Measurements from ENCODE around the gene ACOT4. TPM values are rescaled to one million over a fixed set of nuclear protein-coding genes. Genes with fewer than 3 reads are reported as not detected.

Gene ACOT4
- total RNA-seq, 4 donors from 2014 or later = 0.42 to 0.57 (median 0.48) TPM

DNA sequence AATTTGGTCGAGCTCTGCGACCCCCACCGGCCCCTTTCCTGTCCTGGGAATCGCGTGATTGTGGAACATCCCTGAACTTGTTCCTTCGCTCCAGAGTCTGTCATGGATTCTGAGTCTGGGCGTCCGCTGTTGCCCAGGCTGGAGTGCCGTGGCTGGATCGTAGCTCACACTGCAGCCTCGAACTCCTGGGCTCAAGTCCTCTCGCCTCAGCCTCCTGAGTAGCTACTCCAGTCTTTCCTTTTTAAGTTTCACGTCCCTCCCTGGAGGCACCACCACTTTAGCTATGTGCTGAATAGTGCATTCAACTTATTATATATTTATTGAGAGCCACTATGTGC is 21.3 kb downstream of the ACOT4 start:
- intact Hi-C loops (cut with DNase I) = no loop called here
- peak overlapping the region; percentile 65 to 86 (median 72) for H3K4me3 ChIP-seq
- WGBS = under 1% methylated on average over 13 of the region's 13 CpGs
- H3K27me3 ChIP-seq = no peaks in the 10 kb centered on the region
- no peaks in the 10 kb centered on the region for H3K9me3 ChIP-seq
- peaks cover 0 to 16% (median 12%) of the 10 kb centered on the region in 4 donors for H3K4me1 ChIP-seq
- H3K27ac ChIP-seq (replicated peaks in 1 of 4) = peak overlapping the region; percentile 84 to 91 (median 86)
- no peaks in the 10 kb centered on the region for H3K36me3 ChIP-seq
- DNase-seq (ENCODE audit: extremely low spot score) = no peak
- no peak for TF ChIP-seq EP300 (IDR thresholded peaks at IDR 0.05)
- TF ChIP-seq, protein P1, sequence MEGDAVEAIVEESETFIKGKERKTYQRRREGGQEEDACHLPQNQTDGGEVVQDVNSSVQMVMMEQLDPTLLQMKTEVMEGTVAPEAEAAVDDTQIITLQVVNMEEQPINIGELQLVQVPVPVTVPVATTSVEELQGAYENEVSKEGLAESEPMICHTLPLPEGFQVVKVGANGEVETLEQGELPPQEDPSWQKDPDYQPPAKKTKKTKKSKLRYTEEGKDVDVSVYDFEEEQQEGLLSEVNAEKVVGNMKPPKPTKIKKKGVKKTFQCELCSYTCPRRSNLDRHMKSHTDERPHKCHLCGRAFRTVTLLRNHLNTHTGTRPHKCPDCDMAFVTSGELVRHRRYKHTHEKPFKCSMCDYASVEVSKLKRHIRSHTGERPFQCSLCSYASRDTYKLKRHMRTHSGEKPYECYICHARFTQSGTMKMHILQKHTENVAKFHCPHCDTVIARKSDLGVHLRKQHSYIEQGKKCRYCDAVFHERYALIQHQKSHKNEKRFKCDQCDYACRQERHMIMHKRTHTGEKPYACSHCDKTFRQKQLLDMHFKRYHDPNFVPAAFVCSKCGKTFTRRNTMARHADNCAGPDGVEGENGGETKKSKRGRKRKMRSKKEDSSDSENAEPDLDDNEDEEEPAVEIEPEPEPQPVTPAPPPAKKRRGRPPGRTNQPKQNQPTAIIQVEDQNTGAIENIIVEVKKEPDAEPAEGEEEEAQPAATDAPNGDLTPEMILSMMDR (IDR thresholded peaks at IDR 0.05) = no peak
- no peak for TF ChIP-seq POLR2A (IDR thresholded peaks at IDR 0.05; ENCODE audit: low read depth)
- TF ChIP-seq POLR2AphosphoS5 (IDR thresholded peaks at IDR 0.05) = no peak

GRCh38 chr14:73613419-73613963 is 21.8 kb downstream of the ACOT4 start:
- TF ChIP-seq POLR2A (IDR thresholded peaks at IDR 0.05; ENCODE audit: low read depth) (no peak), EP300 (IDR thresholded peaks at IDR 0.05) (no peak), POLR2AphosphoS5 (IDR thresholded peaks at IDR 0.05) (no peak)
- TF ChIP-seq, protein P1 (IDR thresholded peaks at IDR 0.05) = no peak
- Histone ChIP-seq H3K4me3 (peak overlapping the region; percentile 65 to 86 (median 72)), H3K27ac (replicated peaks in 1 of 4) (peak overlapping the region; percentile 84 to 91 (median 86)), H3K4me1 (peaks cover 0 to 16% (median 12%) of the 10 kb centered on the region in 4 donors), H3K9me3 (no peaks in the 10 kb centered on the region), H3K36me3 (no peaks in the 10 kb centered on the region), H3K27me3 (no peaks in the 10 kb centered on the region)
- no peak for DNase-seq (ENCODE audit: extremely low spot score)
- intact Hi-C loops (cut with DNase I) = no loop called here
- WGBS = 83% methylated on average over 3 of the region's 3 CpGs

DNA sequence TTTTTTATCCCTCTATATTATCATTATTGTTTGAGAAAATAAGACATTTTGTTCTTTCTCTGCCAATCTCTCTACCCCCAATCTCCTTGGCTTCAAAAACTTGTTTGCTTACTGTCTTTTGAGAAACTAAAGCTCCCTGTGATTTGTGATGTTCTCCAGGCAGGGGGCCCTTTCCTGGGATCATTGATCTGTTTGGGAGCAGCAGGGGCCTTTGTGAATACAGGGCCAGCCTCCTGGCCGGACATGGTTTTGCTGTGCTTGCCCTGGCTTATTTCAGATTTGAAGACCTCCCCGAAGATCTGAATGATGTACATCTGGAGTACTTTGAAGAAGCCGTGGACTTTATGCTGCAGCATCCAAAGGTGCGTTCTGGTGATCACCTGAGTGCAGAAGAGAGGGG is 25.2 kb downstream of the ACOT4 start:
- Histone ChIP-seq H3K27me3 (no peaks in the 10 kb centered on the region), H3K4me3 (no peak overlapping the region), H3K9me3 (no peaks in the 10 kb centered on the region), H3K4me1 (peaks cover 0 to 13% (median 12%) of the 10 kb centered on the region in 4 donors), H3K36me3 (no peaks in the 10 kb centered on the region), H3K27ac (replicated peaks in 1 of 4) (no peak overlapping the region)
- WGBS = 72% methylated on average over 4 of the region's 4 CpGs
- TF ChIP-seq, protein P1 (IDR thresholded peaks at IDR 0.05) = no peak
- TF ChIP-seq EP300 (IDR thresholded peaks at IDR 0.05) (no peak), POLR2AphosphoS5 (IDR thresholded peaks at IDR 0.05) (no peak), POLR2A (IDR thresholded peaks at IDR 0.05; ENCODE audit: low read depth) (no peak)
- intact Hi-C loops (cut with DNase I) = no loop called here
- DNase-seq (ENCODE audit: extremely low spot score) = no peak

DNA sequence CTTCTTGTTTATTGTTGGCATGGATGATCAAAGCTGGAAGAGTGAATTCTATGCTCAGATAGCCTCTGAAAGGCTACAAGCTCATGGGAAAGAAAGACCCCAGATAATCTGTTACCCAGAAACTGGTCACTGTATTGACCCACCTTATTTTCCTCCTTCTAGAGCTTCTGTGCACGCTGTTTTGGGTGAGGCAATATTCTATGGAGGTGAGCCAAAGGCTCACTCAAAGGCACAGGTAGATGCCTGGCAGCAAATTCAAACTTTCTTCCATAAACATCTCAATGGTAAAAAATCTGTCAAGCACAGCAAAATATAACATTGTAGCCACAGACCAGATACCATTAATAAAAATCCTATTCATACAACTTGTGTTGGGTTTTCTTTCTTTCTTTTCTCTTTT is 27.9 kb downstream of the ACOT4 start:
- no peak overlapping the region for H3K4me3 ChIP-seq
- WGBS = 85% methylated on average over 1 of the region's 1 CpG
- intact Hi-C loops (cut with DNase I) = no loop called here

More for the DNA sequence above, 27.9 kb downstream of the ACOT4 start:
- no peak for DNase-seq (ENCODE audit: extremely low spot score)
- H3K9me3 ChIP-seq = no peaks in the 10 kb centered on the region
- no peaks in the 10 kb centered on the region for H3K36me3 ChIP-seq
- no peaks in the 10 kb centered on the region for H3K4me1 ChIP-seq
- no peaks in the 10 kb centered on the region for H3K27me3 ChIP-seq
- TF ChIP-seq EP300 (IDR thresholded peaks at IDR 0.05) (no peak), POLR2A (IDR thresholded peaks at IDR 0.05; ENCODE audit: low read depth) (no peak), POLR2AphosphoS5 (IDR thresholded peaks at IDR 0.05) (no peak)
- TF ChIP-seq, protein P1 (IDR thresholded peaks at IDR 0.05) = no peak
- H3K27ac ChIP-seq (replicated peaks in 1 of 4) = no peak overlapping the region
